GM12878 (cell line): ENCODE results near the gene RANBP17. TPM values are rescaled to one million over a fixed set of nuclear protein-coding genes. Genes with fewer than 3 reads are reported as not detected.

Experiments
- ATAC-seq: fragments of 200-7000 bp; cut with Tn5 transposase; 3 replicates; pipeline ENCODE4 v1.9.1; 2020; ENCODE audit warnings: mild to moderate bottlenecking, moderate library complexity
- BruUV-seq: library from RNA; stranded (reverse); fragments of 400-500 nt; replicated peaks from 2 replicates; lab custom pipeline; 2021; lab: Mats Ljungman, UMichigan
- CTCF ChIA-PET: fragments of 300-600 bp; sonication (Branson Sonifier 250); formaldehyde crosslinking; extraction: SDS; loops from one replicate; lab custom pipeline; 2021; ENCODE audit warnings: inconsistent platforms; lab: Yijun Ruan, JAX
- POLR2A ChIA-PET: fragments of 350-600 bp; formaldehyde crosslinking; extraction: SDS; loops from one replicate; lab custom pipeline; 2021; ENCODE audit warnings: inconsistent platforms; lab: Charles Lee
- RAD21 ChIA-PET: fragments of 300-600 bp; sonication (Branson Sonifier 250); formaldehyde crosslinking; loops from one replicate; lab custom pipeline; 2023; ENCODE audit warnings: antibody characterized with exemption; ENCODE audit not compliant: unreplicated experiment; lab: Charles Lee
- SMC1A ChIA-PET: fragments of 300-600 bp; sonication (Branson Sonifier 250); formaldehyde crosslinking; loops from one replicate; lab custom pipeline; 2023; ENCODE audit not compliant: unreplicated experiment, uncharacterized antibody; lab: Charles Lee
- DNase-seq: peaks from one replicate; pipeline ENCODE4 v3.0.0-alpha.2; 2011; ENCODE audit warnings: low read depth, low spot score
- FAIRE-seq: peaks from 3 replicates; lab custom pipeline; 2011; peaks lifted over from hg19 to GRCh38; lab: Jason Lieb, UNC
- H2AFZ ChIP-seq: 2 replicates; pipeline ENCODE4 v1.6.0; 2011; ENCODE audit warnings: low read depth, low read length, control low read depth; ENCODE audit not compliant: control insufficient read depth
- H3K27ac ChIP-seq: 2 replicates; pipeline ENCODE4 v1.5.1; 2011; ENCODE audit warnings: control low read depth; ENCODE audit not compliant: control insufficient read depth, insufficient read depth
- H3K27me3 ChIP-seq, 2 experiments: replicated peaks in 1 of 2; 2 replicates each; pipeline versions ENCODE4 v1.6.0 to v1.6.1; 2011; ENCODE audit warnings: low read length in 1 of 2; ENCODE audit not compliant: control insufficient read depth in 2 of 2, insufficient read depth in 2 of 2
- H3K36me3 ChIP-seq, 2 experiments: 2 replicates each; pipeline ENCODE4 v1.5.1; 2011; ENCODE audit warnings: low read length in 1 of 2; ENCODE audit not compliant: control insufficient read depth in 2 of 2, insufficient read depth in 2 of 2
- H3K4me1 ChIP-seq: 2 replicates; pipeline ENCODE4 v1.6.1; 2011; ENCODE audit warnings: mild to moderate bottlenecking, low read length, moderate library complexity, mixed read lengths; ENCODE audit not compliant: control insufficient read depth, insufficient read depth
- H3K4me2 ChIP-seq: 2 replicates; pipeline ENCODE4 v1.6.0; 2011; ENCODE audit warnings: control low read depth; ENCODE audit not compliant: control insufficient read depth, insufficient read depth
- H3K4me3 ChIP-seq: fragments of 200-600 bp; sonication (generic); 2 replicates; pipeline ENCODE4 v1.5.1; 2016
- H3K79me2 ChIP-seq: 2 replicates; pipeline ENCODE4 v1.6.0; 2011; ENCODE audit warnings: low read length; ENCODE audit not compliant: control insufficient read depth, insufficient read depth
- H3K9ac ChIP-seq: 2 replicates; pipeline ENCODE4 v1.8.0; 2011; ENCODE audit warnings: low read length, control low read depth, mixed read lengths; ENCODE audit not compliant: control insufficient read depth, insufficient read depth
- H3K9me3 ChIP-seq: replicated peaks from 3 replicates; pipeline ENCODE4 v1.5.1; 2011; ENCODE audit warnings: mild to moderate bottlenecking, low read length; ENCODE audit not compliant: control insufficient read depth, insufficient read depth
- H4K20me1 ChIP-seq: 2 replicates; pipeline ENCODE4 v1.6.0; 2011; ENCODE audit not compliant: control insufficient read depth, insufficient read depth
- CBX3 ChIP-seq: fragments of 200-600 bp; sonication (generic); IDR thresholded peaks from 2 replicates; pipeline ENCODE4 v1.6.1; 2016; ENCODE audit warnings: low read depth, borderline replicate concordance
- CEBPZ ChIP-seq: fragments of 150-350 bp; IDR thresholded peaks from 2 replicates; pipeline ENCODE4 v1.6.1; 2016; ENCODE audit warnings: low read depth, low read length
- EP300 ChIP-seq, 2 experiments: fragments of 150-350 bp in 1 of 2; IDR thresholded peaks; 2 replicates each; pipeline ENCODE4 v1.6.1; 2011 to 2012; ENCODE audit warnings: low read depth in 2 of 2, low read length in 2 of 2, borderline replicate concordance in 1 of 2, improper control_type of control experiment in 1 of 2, inconsistent platforms in 1 of 2; ENCODE audit not compliant: control insufficient read depth in 1 of 2
- FOS ChIP-seq: IDR thresholded peaks from 3 replicates; pipeline ENCODE4 v1.6.1; 2011; ENCODE audit warnings: borderline replicate concordance; ENCODE audit not compliant: insufficient read length; ENCODE audit errors: extremely low read depth
- HCFC1 ChIP-seq: fragments of 150-350 bp; IDR thresholded peaks from 2 replicates; pipeline ENCODE4 v1.6.1; 2014; ENCODE audit warnings: low read length
- LARP7 ChIP-seq: fragments of 450-650 bp; IDR thresholded peaks from 2 replicates; pipeline ENCODE4 v1.6.1; 2017; ENCODE audit warnings: mild to moderate bottlenecking
- MXI1 ChIP-seq: fragments of 150-350 bp; IDR thresholded peaks from 2 replicates; pipeline ENCODE4 v1.6.1; 2011; ENCODE audit warnings: low read depth, mild to moderate bottlenecking, inconsistent platforms, low read length, improper control_type of control experiment
- MYB ChIP-seq: fragments of 150-350 bp; IDR thresholded peaks from 2 replicates; pipeline ENCODE4 v1.6.1; 2014; ENCODE audit warnings: mild to moderate bottlenecking, low read depth, low read length, borderline replicate concordance
- NBN ChIP-seq: fragments of 450-650 bp; IDR thresholded peaks from 2 replicates; pipeline ENCODE4 v1.6.1; 2016
- PML ChIP-seq: IDR thresholded peaks from 2 replicates; pipeline ENCODE4 v1.6.1; 2012; ENCODE audit warnings: low read length, inconsistent platforms
- RELB ChIP-seq: fragments of 450-650 bp; IDR thresholded peaks from 2 replicates; pipeline ENCODE4 v1.6.1; 2017; ENCODE audit warnings: low read depth, mild to moderate bottlenecking, moderate library complexity
- SUPT20H ChIP-seq: IDR thresholded peaks from 2 replicates; pipeline ENCODE4 v1.6.1; 2011; ENCODE audit warnings: low read depth, mild to moderate bottlenecking, low read length, moderate library complexity, borderline replicate concordance; ENCODE audit not compliant: control insufficient read depth
- WGBS: methylation state at CpG from one replicate; pipeline ENCODE4 v1.1.6; 2016; ENCODE audit warnings: low lambda C conversion rate; ENCODE audit not compliant: insufficient replicate concordance, insufficient coverage; ENCODE audit errors: missing lambda C conversion rate; 5-methylcytosine and 5-hydroxymethylcytosine counted together
- in situ Hi-C: fragments of 300-500 bp; cut with MboI; formaldehyde crosslinking; loops from 9 replicates; pipeline ENCODE4 v1.14.3; 2018; ENCODE audit warnings: mixed read lengths
- intact Hi-C: fragments of 100-400 bp; cut with micrococcal nuclease; formaldehyde crosslinking; loops from one replicate; pipeline ENCODE4 v1.14.2; 2022; ENCODE audit not compliant: unreplicated experiment
- polyA plus RNA-seq, 11 experiments: library from polyadenylated mRNA; depleted of rRNA in 4 of 11; unstranded in 6 of 11; stranded (reverse) in 5 of 11; fragments of >200 nt; fragmentation: Nextera tagmentation in 4 of 11; fragmentation: Illumina TruSeq in 1 of 11; extraction: Ambion mirVana in 4 of 11; extraction: Trizol in 1 of 11; gene quantifications; 1 replicate in 1 of 11; 2 replicates in 10 of 11; pipeline versions ENCODE4 v1.2.1 to v1.2.3, GENCODE V29; 2011 to 2016; ENCODE audit warnings: inconsistent platforms in 2 of 11, missing spikeins in 2 of 11, low read depth in 1 of 11
- total RNA-seq, 4 experiments: library from RNA; depleted of rRNA in 3 of 4; stranded (reverse); fragments of >200 nt in 3 of 4; fragmentation: Illumina TruSeq in 1 of 4; extraction: Trizol in 1 of 4; gene quantifications; 2 replicates each; pipeline versions ENCODE4 v1.2.1 to v1.2.3, GENCODE V29; 2013 to 2021
- TF ChIP-seq, protein P1 (sequence below): fragments of 150-350 bp; IDR thresholded peaks from 2 replicates; pipeline ENCODE4 v1.6.1; 2014; ENCODE audit warnings: mild to moderate bottlenecking, low read depth, low read length
- TF ChIP-seq, protein P2 (sequence below): IDR thresholded peaks from 2 replicates; pipeline ENCODE4 v1.6.1; 2012; ENCODE audit warnings: low read depth, low read length, improper control_type of control experiment
- TF ChIP-seq, protein P3 (sequence below): fragments of 450-650 bp; IDR thresholded peaks from 2 replicates; pipeline ENCODE4 v1.6.1; 2014; ENCODE audit warnings: mild to moderate bottlenecking

The RANBP17 gene
- total and polyA plus RNA-seq, 10 of the 15 experiments (the other 5 are each of a cell fraction or from before 2014, with no cell fraction given), result 0.10 TPM; not detected in 9

- WGBS, result 46% methylated on average over 37 of the region's 37 CpGs
- no peak overlapping the region for H3K9ac ChIP-seq
- no peak overlapping the region for H3K27ac ChIP-seq
- H3K4me1 ChIP-seq, result no peaks in the 10 kb centered on the region
- ATAC-seq (no peak), FAIRE-seq (no peak), DNase-seq (no peak)
- in situ Hi-C loops (no loop called here), intact Hi-C loops (no loop called here)
- BruUV-seq, result no TSS peak
- H4K20me1 ChIP-seq, result no peaks in the 10 kb centered on the region
- no peaks in the 10 kb centered on the region for H3K36me3 ChIP-seq
- ChIA-PET RAD21 (no interaction called here), SMC1A (interaction anchor here (0.8 kb wide), 1 partner anchor 8 kb away, joined by 3 read pairs; no protein-coding TSS in a partner anchor), CTCF (no interaction called here), POLR2A (no interaction called here)
- no peaks in the 10 kb centered on the region for H3K79me2 ChIP-seq
- peaks cover 4 to 23% of the 10 kb centered on the region in 2 experiments for H3K27me3 ChIP-seq
- H3K4me3 ChIP-seq, result no peak overlapping the region
- H2AFZ ChIP-seq, result no peak overlapping the region
- H3K9me3 ChIP-seq, result no peaks in the 10 kb centered on the region; the same call in 2 of the 3 replicates
- H3K4me2 ChIP-seq, result no peak overlapping the region
- TF ChIP-seq, protein P1, sequence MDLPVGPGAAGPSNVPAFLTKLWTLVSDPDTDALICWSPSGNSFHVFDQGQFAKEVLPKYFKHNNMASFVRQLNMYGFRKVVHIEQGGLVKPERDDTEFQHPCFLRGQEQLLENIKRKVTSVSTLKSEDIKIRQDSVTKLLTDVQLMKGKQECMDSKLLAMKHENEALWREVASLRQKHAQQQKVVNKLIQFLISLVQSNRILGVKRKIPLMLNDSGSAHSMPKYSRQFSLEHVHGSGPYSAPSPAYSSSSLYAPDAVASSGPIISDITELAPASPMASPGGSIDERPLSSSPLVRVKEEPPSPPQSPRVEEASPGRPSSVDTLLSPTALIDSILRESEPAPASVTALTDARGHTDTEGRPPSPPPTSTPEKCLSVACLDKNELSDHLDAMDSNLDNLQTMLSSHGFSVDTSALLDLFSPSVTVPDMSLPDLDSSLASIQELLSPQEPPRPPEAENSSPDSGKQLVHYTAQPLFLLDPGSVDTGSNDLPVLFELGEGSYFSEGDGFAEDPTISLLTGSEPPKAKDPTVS, result no peak
- no peak for TF ChIP-seq NBN
- TF ChIP-seq, protein P2, sequence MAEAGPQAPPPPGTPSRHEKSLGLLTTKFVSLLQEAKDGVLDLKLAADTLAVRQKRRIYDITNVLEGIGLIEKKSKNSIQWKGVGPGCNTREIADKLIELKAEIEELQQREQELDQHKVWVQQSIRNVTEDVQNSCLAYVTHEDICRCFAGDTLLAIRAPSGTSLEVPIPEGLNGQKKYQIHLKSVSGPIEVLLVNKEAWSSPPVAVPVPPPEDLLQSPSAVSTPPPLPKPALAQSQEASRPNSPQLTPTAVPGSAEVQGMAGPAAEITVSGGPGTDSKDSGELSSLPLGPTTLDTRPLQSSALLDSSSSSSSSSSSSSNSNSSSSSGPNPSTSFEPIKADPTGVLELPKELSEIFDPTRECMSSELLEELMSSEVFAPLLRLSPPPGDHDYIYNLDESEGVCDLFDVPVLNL, result no peak
- TF ChIP-seq LARP7, result no peak
- no peak for TF ChIP-seq FOS
- TF ChIP-seq RELB, result no peak
- TF ChIP-seq EP300 (IDR thresholded peaks at IDR 0.05; ENCODE audit: borderline replicate concordance in 1 of 2, control insufficient read depth in 1 of 2, low read depth in 2 of 2, low read length in 2 of 2), result no peak
- TF ChIP-seq CEBPZ, result no peak
- TF ChIP-seq, protein P3, sequence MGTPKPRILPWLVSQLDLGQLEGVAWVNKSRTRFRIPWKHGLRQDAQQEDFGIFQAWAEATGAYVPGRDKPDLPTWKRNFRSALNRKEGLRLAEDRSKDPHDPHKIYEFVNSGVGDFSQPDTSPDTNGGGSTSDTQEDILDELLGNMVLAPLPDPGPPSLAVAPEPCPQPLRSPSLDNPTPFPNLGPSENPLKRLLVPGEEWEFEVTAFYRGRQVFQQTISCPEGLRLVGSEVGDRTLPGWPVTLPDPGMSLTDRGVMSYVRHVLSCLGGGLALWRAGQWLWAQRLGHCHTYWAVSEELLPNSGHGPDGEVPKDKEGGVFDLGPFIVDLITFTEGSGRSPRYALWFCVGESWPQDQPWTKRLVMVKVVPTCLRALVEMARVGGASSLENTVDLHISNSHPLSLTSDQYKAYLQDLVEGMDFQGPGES, result no peak
- no peak for TF ChIP-seq MYB
- TF ChIP-seq HCFC1, result no peak
- no peak for TF ChIP-seq CBX3
- no peak for TF ChIP-seq PML
- no peak for TF ChIP-seq SUPT20H
- no peak for TF ChIP-seq MXI1
Measured at GRCh38 chr5:171313481-171314206, 451.8 kb downstream of the RANBP17 start.
